ENCODE results near the gene RAD18. TPM values are rescaled to one million over a fixed set of nuclear protein-coding genes. Genes with fewer than 3 reads are reported as not detected.

Gene RAD18
- polyA plus RNA-seq, 3 donors, result 1.9 to 6.9 (median 5.1) TPM

- Histone ChIP-seq H4K20me1 (ENCODE audit: insufficient read depth, low read length) (no peaks in the 10 kb centered on the region), H2AFZ (ENCODE audit: insufficient read depth, low read depth, low read length, poor library complexity, severe bottlenecking) (no peak overlapping the region), H3K4me3 (replicated peaks in 1 of 3; ENCODE audit: low read depth in 2 of 3, low read length in 3 of 3) (no peak overlapping the region), H3K4me2 (replicated peaks; ENCODE audit: extremely low read depth, low read length, poor library complexity, severe bottlenecking) (no peak overlapping the region), H3K4me1 (ENCODE audit: control insufficient read depth in 1 of 2, insufficient read depth in 2 of 2, low read length in 2 of 2) (no peaks in the 10 kb centered on the region), H3K9me3 (replicated peaks in 1 of 2; ENCODE audit: control insufficient read depth in 1 of 2, insufficient read depth in 1 of 2, low read length in 2 of 2) (no peaks in the 10 kb centered on the region), H3K79me2 (ENCODE audit: insufficient read depth, low read length) (no peaks in the 10 kb centered on the region), H3K27ac (ENCODE audit: low read depth in 1 of 2, low read length in 2 of 2) (no peak overlapping the region), H3K27me3 (ENCODE audit: control insufficient read depth in 2 of 2, insufficient read depth in 2 of 2, low read length in 2 of 2) (no peaks in the 10 kb centered on the region), H3K9ac (ENCODE audit: insufficient read depth, low read length, poor library complexity, severe bottlenecking) (no peak overlapping the region), H3K36me3 (replicated peaks in 1 of 2; ENCODE audit: control insufficient read depth in 1 of 2, insufficient read depth in 2 of 2, low read length in 2 of 2) (no peaks in the 10 kb centered on the region)
- WGBS (ENCODE audit: insufficient coverage), result 100% methylated on average over 7 of the region's 15 CpGs
- no peaks in the 10 kb centered on the region for H3K9me3 Mint-ChIP-seq
- H3K36me3 Mint-ChIP-seq, result no peaks in the 10 kb centered on the region
- no peaks in the 10 kb centered on the region for H3K4me1 Mint-ChIP-seq
- TF ChIP-seq CTCF (IDR thresholded peaks at IDR 0.05), result no peak
- no peak overlapping the region for H3K27ac Mint-ChIP-seq
- H3K27me3 Mint-ChIP-seq (ENCODE audit: low read depth in 3 of 3), result peaks cover 0 to 2% (median 1%) of the 10 kb centered on the region in 3 donors
- no peak for DNase-seq
- H3K4me3 Mint-ChIP-seq, result no peak overlapping the region
- intact Hi-C loops (cut with micrococcal nuclease), result no loop called here
Observed at GRCh38 chr3:8994226-8994625, 31.0 kb upstream of the RAD18 start.

- Mint-ChIP-seq H3K4me3 (no peak overlapping the region), H3K27ac (no peak overlapping the region), H3K36me3 (no peaks in the 10 kb centered on the region), H3K27me3 (ENCODE audit: low read depth in 3 of 3) (peaks cover 1 to 2% (median 2%) of the 10 kb centered on the region in 3 donors), H3K9me3 (no peaks in the 10 kb centered on the region), H3K4me1 (no peaks in the 10 kb centered on the region)
- H3K27me3 ChIP-seq (ENCODE audit: control insufficient read depth in 2 of 2, insufficient read depth in 2 of 2, low read length in 2 of 2), result no peaks in the 10 kb centered on the region
- H3K4me1 ChIP-seq (ENCODE audit: control insufficient read depth in 1 of 2, insufficient read depth in 2 of 2, low read length in 2 of 2), result no peaks in the 10 kb centered on the region
- no peaks in the 10 kb centered on the region for H4K20me1 ChIP-seq (ENCODE audit: insufficient read depth, low read length)
- no peak overlapping the region for H3K9ac ChIP-seq (ENCODE audit: insufficient read depth, low read length, poor library complexity, severe bottlenecking)
- no peak for DNase-seq
- no peaks in the 10 kb centered on the region for H3K36me3 ChIP-seq (replicated peaks in 1 of 2; ENCODE audit: control insufficient read depth in 1 of 2, insufficient read depth in 2 of 2, low read length in 2 of 2)
- 89% methylated on average over 3 of the region's 5 CpGs for WGBS (ENCODE audit: insufficient coverage)
- H3K9me3 ChIP-seq (replicated peaks in 1 of 2; ENCODE audit: control insufficient read depth in 1 of 2, insufficient read depth in 1 of 2, low read length in 2 of 2), result no peaks in the 10 kb centered on the region
- no peaks in the 10 kb centered on the region for H3K79me2 ChIP-seq (ENCODE audit: insufficient read depth, low read length)
- no peak overlapping the region for H2AFZ ChIP-seq (ENCODE audit: insufficient read depth, low read depth, low read length, poor library complexity, severe bottlenecking)
- no peak overlapping the region for H3K4me2 ChIP-seq (replicated peaks; ENCODE audit: extremely low read depth, low read length, poor library complexity, severe bottlenecking)
- TF ChIP-seq CTCF (IDR thresholded peaks at IDR 0.05), result no peak
- intact Hi-C loops (cut with micrococcal nuclease), result no loop called here
- H3K4me3 ChIP-seq (replicated peaks in 1 of 3; ENCODE audit: low read depth in 2 of 3, low read length in 3 of 3), result no peak overlapping the region
- H3K27ac ChIP-seq (ENCODE audit: low read depth in 1 of 2, low read length in 2 of 2), result no peak overlapping the region
Observed at GRCh38 chr3:8993331-8993730, 30.1 kb upstream of the RAD18 start.

All from CD14-positive monocyte (primary cell).